HEK293 (cell line): Measurements from ENCODE around the gene MPPED1.

Experiments
- CTCF ChIA-PET: fragments of 350-600 bp; formaldehyde crosslinking; extraction: SDS; loops from one replicate; lab custom pipeline; 2021; ENCODE audit warnings: antibody characterized with exemption; lab: Yijun Ruan, JAX
- POLR2A ChIA-PET: fragments of 300-600 bp; formaldehyde crosslinking; extraction: SDS; loops from one replicate; lab custom pipeline; 2020; ENCODE audit warnings: antibody characterized with exemption, inconsistent platforms; lab: Yijun Ruan, JAX
- H3K27ac ChIP-seq: fragments of 200-500 bp; sonication (Bioruptor generic); 2 replicates; pipeline ENCODE4 v1.5.1; 2014; ENCODE audit warnings: low read depth, low read length, control low read depth, inconsistent platforms; ENCODE audit errors: extremely low read depth
- H3K36me3 ChIP-seq, 2 experiments: fragments of 200-500 bp in 1 of 2; sonication (Bioruptor generic) in 1 of 2; 1 replicate in 1 of 2; 2 replicates in 1 of 2; pipeline ENCODE4 v1.5.1; 2014 to 2017; ENCODE audit warnings: inconsistent platforms in 2 of 2, low read length in 2 of 2; ENCODE audit not compliant: control insufficient read depth in 2 of 2, insufficient read depth in 1 of 2
- H3K4me1 ChIP-seq: fragments of 200-500 bp; sonication (Bioruptor generic); 2 replicates; pipeline ENCODE4 v1.5.1; 2014; ENCODE audit warnings: mild to moderate bottlenecking, low read length, inconsistent platforms; ENCODE audit not compliant: control insufficient read depth, insufficient read depth
- H3K4me3 ChIP-seq: 2 replicates; pipeline ENCODE4 v1.5.1; 2011; ENCODE audit warnings: low read depth, mild to moderate bottlenecking, control low read depth, low read length, moderate library complexity
- H3K9me3 ChIP-seq: fragments of 200-500 bp; sonication (Bioruptor generic); 2 replicates; pipeline ENCODE4 v1.5.1; 2014; ENCODE audit warnings: low read depth, low read length, inconsistent platforms; ENCODE audit not compliant: control insufficient read depth, insufficient read depth
- EGR2 ChIP-seq: fragments of 450-650 bp; formaldehyde crosslinking; IDR thresholded peaks from 2 replicates; pipeline ENCODE4 v1.5.1; 2016; ENCODE audit warnings: low read depth, missing biosample characterization, missing genetic modification characterization
- GLIS1 ChIP-seq: fragments of 450-650 bp; formaldehyde crosslinking; IDR thresholded peaks from 2 replicates; pipeline ENCODE4 v1.5.1; 2016; ENCODE audit warnings: missing biosample characterization, missing genetic modification characterization
- KLF8 ChIP-seq: fragments of 450-650 bp; formaldehyde crosslinking; IDR thresholded peaks from 2 replicates; pipeline ENCODE4 v1.5.1; 2016; ENCODE audit warnings: missing biosample characterization, missing genetic modification characterization
- SCRT1 ChIP-seq: fragments of 450-650 bp; formaldehyde crosslinking; IDR thresholded peaks from 2 replicates; pipeline ENCODE4 v1.5.1; 2016; ENCODE audit warnings: missing biosample characterization, missing genetic modification characterization, borderline replicate concordance
- SCRT2 ChIP-seq: fragments of 450-650 bp; formaldehyde crosslinking; IDR thresholded peaks from 2 replicates; pipeline ENCODE4 v1.5.1; 2016; ENCODE audit warnings: missing biosample characterization, missing genetic modification characterization
- ZBTB17 ChIP-seq: fragments of 450-650 bp; formaldehyde crosslinking; IDR thresholded peaks from 2 replicates; pipeline ENCODE4 v1.5.1; 2016; ENCODE audit warnings: missing biosample characterization, missing genetic modification characterization
- ZBTB44 ChIP-seq: fragments of 450-650 bp; IDR thresholded peaks from 2 replicates; pipeline ENCODE4 v1.5.1; 2018; ENCODE audit warnings: missing biosample characterization, mild to moderate bottlenecking, missing genetic modification characterization
- ZFP37 ChIP-seq: fragments of 450-650 bp; formaldehyde crosslinking; IDR thresholded peaks from 2 replicates; pipeline ENCODE4 v1.5.1; 2016; ENCODE audit warnings: missing biosample characterization, missing genetic modification characterization
- ZIC2 ChIP-seq: fragments of 450-650 bp; formaldehyde crosslinking; IDR thresholded peaks from 2 replicates; pipeline ENCODE4 v1.5.1; 2016; ENCODE audit warnings: missing biosample characterization, missing genetic modification characterization
- ZNF10 ChIP-seq: fragments of 450-650 bp; formaldehyde crosslinking; IDR thresholded peaks from 2 replicates; pipeline ENCODE4 v1.5.1; 2017; ENCODE audit warnings: missing biosample characterization, missing genetic modification characterization
- ZNF214 ChIP-seq: fragments of 450-650 bp; formaldehyde crosslinking; IDR thresholded peaks from 2 replicates; pipeline ENCODE4 v1.5.1; 2017; ENCODE audit warnings: missing biosample characterization, mild to moderate bottlenecking, missing genetic modification characterization, borderline replicate concordance
- ZNF23 ChIP-seq: fragments of 450-650 bp; formaldehyde crosslinking; IDR thresholded peaks from 2 replicates; pipeline ENCODE4 v1.5.1; 2016; ENCODE audit warnings: missing biosample characterization, missing genetic modification characterization, borderline replicate concordance
- ZNF324 ChIP-seq: fragments of 450-650 bp; formaldehyde crosslinking; IDR thresholded peaks from 2 replicates; pipeline ENCODE4 v1.5.1; 2016; ENCODE audit warnings: missing biosample characterization, missing genetic modification characterization
- ZNF366 ChIP-seq: fragments of 450-650 bp; formaldehyde crosslinking; conservative IDR thresholded peaks from 2 replicates; pipeline ENCODE4 v1.5.1; 2016; ENCODE audit warnings: missing biosample characterization, missing genetic modification characterization
- ZNF423 ChIP-seq: fragments of 450-650 bp; formaldehyde crosslinking; IDR thresholded peaks from 2 replicates; pipeline ENCODE4 v1.5.1; 2016; ENCODE audit warnings: missing biosample characterization, missing genetic modification characterization
- ZNF501 ChIP-seq: fragments of 450-650 bp; formaldehyde crosslinking; IDR thresholded peaks from 2 replicates; pipeline ENCODE4 v1.5.1; 2016; ENCODE audit warnings: missing biosample characterization, missing genetic modification characterization
- ZNF555 ChIP-seq: fragments of 450-650 bp; formaldehyde crosslinking; conservative IDR thresholded peaks from 2 replicates; pipeline ENCODE4 v1.5.1; 2017; ENCODE audit warnings: missing biosample characterization, mild to moderate bottlenecking, missing genetic modification characterization, inconsistent platforms
- ZNF585B ChIP-seq: fragments of 450-650 bp; formaldehyde crosslinking; IDR thresholded peaks from 2 replicates; pipeline ENCODE4 v1.5.1; 2016; ENCODE audit warnings: missing biosample characterization, missing genetic modification characterization
- ZNF610 ChIP-seq: fragments of 450-650 bp; formaldehyde crosslinking; IDR thresholded peaks from 2 replicates; pipeline ENCODE4 v1.5.1; 2016; ENCODE audit warnings: missing biosample characterization, missing genetic modification characterization, borderline replicate concordance
- ZNF626 ChIP-seq: fragments of 450-650 bp; sonication (Bioruptor Pico); formaldehyde crosslinking; IDR thresholded peaks from 2 replicates; pipeline ENCODE4 v1.5.1; 2018; ENCODE audit warnings: missing biosample characterization, missing genetic modification characterization, inconsistent platforms
- ZNF654 ChIP-seq: fragments of 450-650 bp; formaldehyde crosslinking; IDR thresholded peaks from 2 replicates; pipeline ENCODE4 v1.5.1; 2016; ENCODE audit warnings: low read depth, missing biosample characterization, missing genetic modification characterization
- ZNF658 ChIP-seq: fragments of 450-650 bp; formaldehyde crosslinking; IDR thresholded peaks from 2 replicates; pipeline ENCODE4; 2016; ENCODE audit warnings: missing biosample characterization, missing genetic modification characterization
- ZNF670 ChIP-seq: fragments of 450-650 bp; formaldehyde crosslinking; IDR thresholded peaks from 2 replicates; pipeline ENCODE4 v1.5.1; 2016; ENCODE audit warnings: missing biosample characterization, missing genetic modification characterization, low read depth
- ZNF677 ChIP-seq: fragments of 450-650 bp; IDR thresholded peaks from 2 replicates; pipeline ENCODE4 v1.5.0; 2018; ENCODE audit warnings: missing biosample characterization, mild to moderate bottlenecking, missing genetic modification characterization, moderate library complexity
- ZSCAN23 ChIP-seq: fragments of 450-650 bp; formaldehyde crosslinking; IDR thresholded peaks from 2 replicates; pipeline ENCODE4 v1.5.1; 2016; ENCODE audit warnings: missing biosample characterization, missing genetic modification characterization

MPPED1 gene

GRCh38 chr22:43479962-43480361 lies 68.1 kb downstream of the MPPED1 start (continued):
- TF ChIP-seq EGR2 (tag by site-specific recombination) (no peak), ZFP37 (tag by site-specific recombination) (no peak), ZNF10 (tag by site-specific recombination) (no peak), ZNF423 (tag by site-specific recombination) (no peak), ZNF501 (no peak)

GRCh38 chr22:43481568-43482317 lies 69.9 kb downstream of the MPPED1 start:
- Histone ChIP-seq H3K27ac (no peak overlapping the region), H3K4me1 (no peaks in the 10 kb centered on the region), H3K9me3 (no peaks in the 10 kb centered on the region), H3K4me3 (no peak overlapping the region), H3K36me3 (no peaks in the 10 kb centered on the region)
- ChIA-PET CTCF (interaction anchor here (0.7 to 1.4 kb wide), 4 partner anchors 9 to 250 kb away, joined by 3 to 5 read pairs (median 4); no protein-coding TSS in a partner anchor), POLR2A (interaction anchor here (0.6 kb wide), 1 partner anchor 136 kb away, joined by 4 read pairs; no protein-coding TSS in a partner anchor)
- TF ChIP-seq ZIC2 (tag by site-specific recombination) = peak; percentile 46
- TF ChIP-seq ZNF658 (tag by site-specific recombination) = no peak
- no peak for TF ChIP-seq ZNF23 (tag by site-specific recombination)
- 0 out of 2 replicates have a peak, but pooled peaks have one; percentile 13 for TF ChIP-seq ZNF654 (tag by site-specific recombination)
- TF ChIP-seq GLIS1 = 0 out of 2 replicates have a peak, but pooled peaks have one; percentile 17

DNA sequence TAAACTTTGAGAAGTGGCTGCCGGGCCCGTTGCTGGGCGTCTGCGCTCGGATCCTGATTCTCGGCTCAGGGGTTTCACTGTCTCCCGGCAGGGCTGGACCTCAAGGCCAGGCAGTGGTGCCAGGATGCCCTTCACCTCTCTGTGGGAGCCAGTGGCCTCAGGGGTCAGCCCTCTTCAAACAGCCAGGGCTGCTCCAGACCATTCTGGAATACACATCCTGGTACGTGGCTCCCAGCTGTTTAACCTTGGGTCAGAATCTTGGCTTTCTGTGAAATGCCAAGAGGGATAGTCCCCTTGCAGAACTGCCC lies 70.5 kb downstream of the MPPED1 start:
- Histone ChIP-seq H3K4me3 (no peak overlapping the region), H3K9me3 (no peaks in the 10 kb centered on the region), H3K27ac (no peak overlapping the region), H3K4me1 (no peaks in the 10 kb centered on the region), H3K36me3 (no peaks in the 10 kb centered on the region)
- no peak for TF ChIP-seq ZNF626
- TF ChIP-seq ZNF324 (tag by site-specific recombination) = no peak
- no peak for TF ChIP-seq ZBTB44 (tag by site-specific recombination)
- TF ChIP-seq SCRT1 (tag by site-specific recombination) = no peak
- TF ChIP-seq SCRT2 (tag by site-specific recombination) = no peak
- no peak for TF ChIP-seq ZBTB17 (tag by site-specific recombination)
- TF ChIP-seq ZNF670 (tag by site-specific recombination) = no peak
- TF ChIP-seq ZNF677 = no peak
- TF ChIP-seq ZNF585B (tag by site-specific recombination) = no peak
- TF ChIP-seq ZNF610 (tag by site-specific recombination) = no peak
- TF ChIP-seq ZNF366 (tag by site-specific recombination) = no peak
- no peak for TF ChIP-seq ZNF555
- TF ChIP-seq KLF8 (tag by site-specific recombination) = no peak
- no peak for TF ChIP-seq ZSCAN23
- TF ChIP-seq ZNF214 (tag by site-specific recombination) = no peak
- CTCF ChIA-PET = interaction anchor here (1.4 kb wide), 1 partner anchor 250 kb away, joined by 4 read pairs; no protein-coding TSS in a partner anchor
- POLR2A ChIA-PET = interaction anchor here (0.6 kb wide), 1 partner anchor 135 kb away, joined by 4 read pairs; no protein-coding TSS in a partner anchor
